Stimulated activated CD4-positive, alpha-beta T cell treated with anti-CD3 and anti-CD28 coated beads, Interleukin-15, amount 100 ng/mL, for 1 hour (primary cell): ENCODE data around the gene PRTFDC1.

Source experiments
- DNase-seq, 2 donors: peaks; one replicate each; pipeline ENCODE4 v3.0.0-alpha.2; 2020; ENCODE audit warnings: low read depth in 1 of 2, low spot score in 1 of 2

PRTFDC1 gene

DNA sequence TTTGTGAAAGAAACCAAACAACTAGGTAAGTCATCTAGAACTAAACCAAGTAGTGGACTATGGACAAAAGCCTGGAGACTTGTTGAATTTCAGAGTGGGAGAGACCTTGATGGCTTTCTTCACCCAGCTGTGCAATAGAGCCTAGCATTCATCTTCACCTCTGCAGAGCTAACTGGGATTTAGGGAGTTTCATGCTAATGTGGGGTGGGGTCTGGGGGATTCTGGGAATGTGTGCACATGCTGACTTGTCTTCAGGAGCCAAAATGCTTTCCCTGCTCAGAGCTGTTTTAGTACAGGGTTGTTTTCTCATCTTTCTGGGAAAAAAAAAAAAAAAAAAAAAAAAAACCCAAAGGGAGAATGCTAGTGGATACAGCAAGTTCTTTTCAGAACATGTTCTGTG lies 147.4 kb downstream of the PRTFDC1 start:
- no peak for DNase-seq

DNA sequence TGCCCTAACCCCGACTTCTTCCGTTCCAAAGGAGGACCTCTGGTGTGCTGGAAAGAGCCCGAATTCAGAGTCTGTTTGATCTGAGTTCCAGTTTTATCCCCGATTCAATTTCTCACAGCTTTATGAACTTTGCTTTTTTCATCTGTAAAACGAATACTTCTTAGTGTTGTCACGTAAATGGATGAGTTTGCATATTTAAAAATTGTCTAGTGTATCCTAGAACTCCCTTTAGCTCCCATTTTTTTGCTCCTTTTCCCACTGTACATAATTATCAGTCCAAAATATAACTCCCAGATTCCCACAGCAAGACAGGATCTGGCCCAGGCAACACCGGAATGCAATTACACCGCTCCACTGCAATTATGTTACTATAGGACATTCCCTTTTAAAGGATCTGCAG lies 148.0 kb downstream of the PRTFDC1 start:
- no peak for DNase-seq

DNA sequence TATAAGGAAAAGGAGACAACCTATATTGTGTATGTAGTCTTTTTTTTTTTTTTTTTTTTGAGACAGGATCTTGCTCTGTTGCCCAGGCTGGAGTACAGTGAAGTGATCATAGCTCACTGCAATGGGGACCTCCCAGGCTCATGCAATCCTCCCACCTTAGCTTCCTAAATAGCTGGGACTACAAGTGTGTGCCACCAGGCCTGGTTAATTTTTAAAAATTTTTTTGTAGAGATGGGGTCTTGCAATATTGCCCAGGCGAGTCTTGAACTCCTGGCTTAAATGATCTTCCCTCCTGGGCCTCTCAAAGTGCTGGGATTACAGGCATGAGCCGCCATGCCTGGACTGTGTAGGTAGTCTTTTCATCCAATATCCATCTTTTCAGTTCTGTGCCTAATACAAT lies 150.0 kb downstream of the PRTFDC1 start:
- no peak for DNase-seq

DNA sequence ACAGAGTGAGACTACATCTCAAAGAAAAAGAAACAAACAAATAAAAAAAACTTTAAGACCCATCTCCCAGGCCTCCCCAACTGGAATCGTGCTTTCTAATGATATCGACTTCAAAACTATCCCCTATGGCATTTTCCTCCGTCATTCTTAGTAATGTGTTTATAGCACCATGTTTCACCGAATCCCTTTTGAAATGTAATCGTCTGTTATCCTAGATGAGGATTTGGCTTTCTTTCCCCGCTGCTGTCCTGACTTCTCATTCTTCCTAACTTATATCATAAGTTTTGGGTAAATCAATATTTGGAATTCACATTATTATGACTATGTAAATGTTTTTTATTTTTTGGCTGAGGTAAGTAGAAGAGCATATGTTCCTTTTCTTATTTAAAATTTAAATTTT lies 151.5 kb downstream of the PRTFDC1 start:
- DNase-seq, result no peak
